HEK293T (cell line): ENCODE results near the gene TCAP.

Source experiments
- CTCF ChIA-PET: fragments of 350-600 bp; formaldehyde crosslinking; extraction: SDS; loops from one replicate; lab custom pipeline; 2021; ENCODE audit warnings: antibody characterized with exemption, inconsistent platforms; lab: Yijun Ruan, JAX
- POLR2A ChIA-PET: fragments of 350-600 bp; formaldehyde crosslinking; extraction: SDS; loops from one replicate; lab custom pipeline; 2020; ENCODE audit warnings: antibody characterized with exemption, inconsistent platforms; lab: Yijun Ruan, JAX
- DNase-seq: peaks from one replicate; pipeline ENCODE4 v3.0.0; 2012; ENCODE audit warnings: mixed read lengths; ENCODE audit errors: extremely low spot score
- ARNT ChIP-seq: fragments of 450-650 bp; IDR thresholded peaks from 2 replicates; pipeline ENCODE4 v1.6.1; 2017; ENCODE audit warnings: mild to moderate bottlenecking
- BHLHE40 ChIP-seq: fragments of 450-650 bp; IDR thresholded peaks from 2 replicates; pipeline ENCODE4 v1.6.1; 2016; ENCODE audit warnings: mild to moderate bottlenecking, moderate library complexity, borderline replicate concordance
- CTBP1 ChIP-seq: fragments of 450-650 bp; IDR thresholded peaks from 2 replicates; pipeline ENCODE4 v1.6.1; 2016; ENCODE audit warnings: borderline replicate concordance
- ELF4 ChIP-seq: fragments of 450-650 bp; IDR thresholded peaks from 2 replicates; pipeline ENCODE4 v1.6.1; 2017; ENCODE audit warnings: antibody characterized with exemption
- FOXA1 ChIP-seq: fragments of 450-650 bp; IDR thresholded peaks from 2 replicates; pipeline ENCODE4 v1.6.1; 2016; ENCODE audit warnings: mild to moderate bottlenecking
- FOXK2 ChIP-seq: fragments of 450-650 bp; IDR thresholded peaks from 2 replicates; pipeline ENCODE4 v1.6.1; 2016; ENCODE audit warnings: mild to moderate bottlenecking
- FOXM1 ChIP-seq: fragments of 450-650 bp; IDR thresholded peaks from 2 replicates; pipeline ENCODE4 v1.6.1; 2017; ENCODE audit warnings: mild to moderate bottlenecking, borderline replicate concordance
- HDGF ChIP-seq: fragments of 450-650 bp; IDR thresholded peaks from 2 replicates; pipeline ENCODE4 v1.6.1; 2017; ENCODE audit warnings: antibody characterized with exemption, borderline replicate concordance
- L3MBTL2 ChIP-seq: fragments of 450-650 bp; conservative IDR thresholded peaks from 2 replicates; pipeline ENCODE4 v1.6.1; 2016; ENCODE audit warnings: mild to moderate bottlenecking
- LEF1 ChIP-seq: fragments of 450-650 bp; IDR thresholded peaks from 2 replicates; pipeline ENCODE4 v1.6.1; 2017; ENCODE audit warnings: mild to moderate bottlenecking, borderline replicate concordance
- NFRKB ChIP-seq: fragments of 450-650 bp; IDR thresholded peaks from 2 replicates; pipeline ENCODE4 v1.6.1; 2016; ENCODE audit warnings: mild to moderate bottlenecking, moderate library complexity
- SP1 ChIP-seq: fragments of 450-650 bp; IDR thresholded peaks from 2 replicates; pipeline ENCODE4 v1.6.1; 2017
- SUZ12 ChIP-seq: fragments of 450-650 bp; IDR thresholded peaks from 2 replicates; pipeline ENCODE4 v1.6.1; 2016; ENCODE audit warnings: mild to moderate bottlenecking
- TARDBP ChIP-seq: fragments of 450-650 bp; IDR thresholded peaks from 2 replicates; pipeline ENCODE4 v1.6.1; 2016
- ZNF384 ChIP-seq: fragments of 450-650 bp; IDR thresholded peaks from 2 replicates; pipeline ENCODE4 v1.6.1; 2016
- TF ChIP-seq, protein P1 (sequence below): fragments of 450-650 bp; IDR thresholded peaks from 2 replicates; pipeline ENCODE4 v1.6.1; 2016

TCAP gene

DNA sequence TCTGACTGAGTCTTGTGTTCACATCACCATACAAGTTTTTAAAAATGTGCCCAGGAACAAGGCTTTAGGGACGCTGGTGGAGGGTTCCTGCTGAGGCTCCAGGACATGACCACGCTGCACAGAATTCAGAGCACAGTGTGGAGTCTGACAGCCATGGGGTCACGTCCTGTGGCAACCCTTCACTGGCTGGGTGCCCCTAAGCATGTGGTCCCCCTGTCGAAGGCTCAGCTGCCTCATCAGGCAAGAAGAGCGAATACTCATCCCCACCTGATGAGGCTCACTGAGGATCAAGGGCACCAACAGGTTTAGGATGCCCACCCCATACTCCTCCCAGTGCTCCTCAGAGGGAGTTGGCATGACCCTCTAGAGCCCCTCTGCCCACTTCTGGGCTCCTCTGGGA lies 9.0 kb downstream of the TCAP start:
- DNase-seq = no peak
- ChIA-PET POLR2A (interaction anchor here (2.3 kb wide), 1 partner anchor 14 kb away, joined by 12 read pairs; the partner anchor contains the start of gene PGAP3), CTCF (interaction anchor here (0.6 to 6.1 kb wide), 4 partner anchors 19 to 437 kb away, joined by 3 to 77 read pairs (median 3); no protein-coding TSS in a partner anchor)
- TF ChIP-seq FOXK2 (no peak), CTBP1 (no peak), LEF1 (no peak), TARDBP (no peak), SUZ12 (no peak), L3MBTL2 (no peak), ZNF384 (no peak), FOXA1 (no peak)

DNA sequence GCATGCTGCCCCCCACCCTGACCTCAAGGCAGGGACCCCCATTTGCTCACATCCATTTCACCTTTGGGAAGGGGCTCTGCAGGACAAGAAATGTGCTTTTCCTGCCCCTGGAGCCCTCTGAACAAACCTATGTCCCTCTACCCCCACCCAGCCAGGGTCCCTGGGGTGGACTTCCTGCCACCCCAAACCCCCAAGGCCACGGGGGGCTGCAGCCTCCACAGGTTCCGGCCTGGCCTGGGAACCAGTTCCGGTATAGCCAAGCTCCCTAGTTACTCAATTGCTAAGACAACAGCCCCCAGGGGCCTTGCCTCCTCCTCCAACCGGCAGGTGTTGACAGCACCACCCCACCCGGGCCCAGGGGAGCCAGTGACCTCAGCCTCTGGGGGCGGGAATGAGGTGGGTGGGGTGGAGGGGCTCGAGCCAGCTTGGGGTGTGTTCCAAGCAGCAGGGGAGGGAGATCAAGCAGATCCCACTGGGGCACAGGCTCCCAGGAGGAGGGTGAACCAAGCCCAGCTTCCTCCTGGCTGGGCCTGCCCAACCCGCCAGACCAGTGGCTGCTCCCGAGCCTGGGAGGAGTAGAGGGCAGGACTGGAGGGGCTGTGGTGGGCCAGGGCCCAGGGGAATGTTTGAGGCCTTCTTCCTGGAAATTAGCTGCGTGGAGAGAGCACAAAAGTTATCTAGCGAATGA lies 9.7 kb downstream of the TCAP start:
- no peak for TF ChIP-seq HDGF
- no peak for TF ChIP-seq TARDBP
- no peak for TF ChIP-seq NFRKB
- no peak for TF ChIP-seq CTBP1
- no peak for TF ChIP-seq SUZ12
- no peak for TF ChIP-seq ZNF384
- TF ChIP-seq L3MBTL2 = no peak
- no peak for TF ChIP-seq SP1
- no peak for TF ChIP-seq ELF4
- no peak for TF ChIP-seq FOXK2
- no peak for TF ChIP-seq BHLHE40
- no peak for TF ChIP-seq FOXM1
- TF ChIP-seq LEF1 = no peak
- no peak for TF ChIP-seq FOXA1
- TF ChIP-seq, protein P1, sequence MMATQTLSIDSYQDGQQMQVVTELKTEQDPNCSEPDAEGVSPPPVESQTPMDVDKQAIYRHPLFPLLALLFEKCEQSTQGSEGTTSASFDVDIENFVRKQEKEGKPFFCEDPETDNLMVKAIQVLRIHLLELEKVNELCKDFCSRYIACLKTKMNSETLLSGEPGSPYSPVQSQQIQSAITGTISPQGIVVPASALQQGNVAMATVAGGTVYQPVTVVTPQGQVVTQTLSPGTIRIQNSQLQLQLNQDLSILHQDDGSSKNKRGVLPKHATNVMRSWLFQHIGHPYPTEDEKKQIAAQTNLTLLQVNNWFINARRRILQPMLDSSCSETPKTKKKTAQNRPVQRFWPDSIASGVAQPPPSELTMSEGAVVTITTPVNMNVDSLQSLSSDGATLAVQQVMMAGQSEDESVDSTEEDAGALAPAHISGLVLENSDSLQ = no peak
- TF ChIP-seq ARNT = no peak
- ChIA-PET CTCF (interaction anchor here (0.6 to 1.6 kb wide), 4 partner anchors 40 to 436 kb away, joined by 3 to 4 read pairs (median 3); no protein-coding TSS in a partner anchor), POLR2A (interaction anchor here (1.2 to 2.3 kb wide), 2 partner anchors 13 to 14 kb away, joined by 4 to 12 read pairs; partner anchors contain the start of gene PGAP3)
- no peak for DNase-seq

DNA sequence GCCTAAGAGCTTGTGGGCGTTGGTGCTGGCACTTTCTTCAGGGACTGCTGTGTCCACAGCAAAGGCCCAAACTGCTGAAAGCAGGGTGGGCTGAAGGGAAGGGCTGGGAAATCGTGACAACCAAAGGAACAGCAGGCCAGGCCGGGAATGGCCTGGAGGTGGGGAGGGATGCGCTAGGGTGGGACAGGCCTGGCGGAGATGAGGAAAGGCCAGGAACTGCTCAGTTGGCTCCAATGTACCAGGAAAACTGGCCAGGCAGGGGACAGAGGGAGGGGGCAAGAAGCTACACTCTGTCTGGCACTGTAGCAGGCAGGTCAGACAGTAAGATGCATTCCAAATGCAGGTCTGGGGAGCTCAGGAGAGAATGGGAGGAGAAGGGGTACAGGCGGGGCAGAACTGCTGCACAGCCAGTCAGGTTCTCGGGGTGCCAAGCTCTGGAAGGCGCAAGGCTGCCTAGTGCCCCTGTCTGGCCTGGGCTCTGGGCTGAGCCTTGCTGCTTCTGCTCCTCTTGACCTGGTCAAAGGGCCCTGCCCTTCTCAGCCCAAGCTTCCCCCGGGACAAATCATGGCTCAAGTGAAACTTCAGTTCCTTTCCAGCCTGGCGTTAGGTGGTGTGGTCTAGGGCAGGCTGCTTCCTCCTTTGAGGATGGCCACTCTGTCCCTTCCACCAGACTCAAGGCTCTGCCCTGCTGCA lies 10.4 kb downstream of the TCAP start:
- DNase-seq = no peak
- ChIA-PET CTCF (interaction anchor here (0.9 to 1.6 kb wide), 3 partner anchors 40 to 54 kb away, joined by 3 to 4 read pairs (median 3); no protein-coding TSS in a partner anchor), POLR2A (interaction anchor here (1.2 kb wide), 1 partner anchor 12 kb away, joined by 4 read pairs; the partner anchor contains the start of gene PGAP3)
- no peak for TF ChIP-seq ARNT
- no peak for TF ChIP-seq TARDBP
- no peak for TF ChIP-seq HDGF
- TF ChIP-seq FOXM1 = no peak
- TF ChIP-seq LEF1 = no peak
- TF ChIP-seq ZNF384 = no peak
- no peak for TF ChIP-seq L3MBTL2
- TF ChIP-seq BHLHE40 = no peak
- TF ChIP-seq, protein P1 = no peak
- TF ChIP-seq FOXA1 = no peak
- no peak for TF ChIP-seq CTBP1
- TF ChIP-seq ELF4 = no peak
- no peak for TF ChIP-seq SP1
- TF ChIP-seq SUZ12 = no peak
- no peak for TF ChIP-seq NFRKB

DNA sequence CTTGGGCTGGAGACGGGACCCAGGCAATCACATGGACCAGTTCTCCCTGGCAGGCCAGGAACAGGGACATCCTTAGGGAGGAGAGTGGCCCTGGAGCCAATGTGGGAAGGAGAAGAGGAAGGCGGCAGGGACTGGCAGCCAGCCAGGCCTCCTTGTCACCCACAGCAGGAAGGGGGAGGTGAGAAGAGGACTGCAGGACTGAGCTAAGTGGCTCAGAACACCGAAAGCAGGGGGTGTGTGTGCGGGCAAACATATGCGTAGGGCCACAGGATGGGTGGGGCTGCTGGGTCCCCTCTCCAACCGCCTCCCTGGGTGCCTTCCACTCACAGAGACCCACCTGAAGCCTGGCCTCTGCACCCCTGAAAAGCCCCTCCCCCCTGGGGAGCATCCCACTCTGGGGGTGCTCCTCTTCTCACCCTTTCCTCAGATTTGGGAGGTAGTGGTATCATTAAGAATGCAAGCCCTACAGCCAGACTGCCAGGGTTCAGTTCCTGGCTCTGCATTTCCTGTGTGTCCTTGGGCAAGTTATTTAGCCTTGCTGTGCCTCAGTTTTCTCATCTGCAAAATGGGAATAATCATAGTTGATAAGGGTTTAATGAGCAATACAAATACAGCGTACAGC lies 11.2 kb downstream of the TCAP start:
- TF ChIP-seq HDGF (no peak), ELF4 (no peak), FOXA1 (no peak), FOXM1 (no peak), SUZ12 (no peak), ZNF384 (no peak), BHLHE40 (no peak), LEF1 (no peak), ARNT (no peak), CTBP1 (no peak), SP1 (no peak), NFRKB (no peak), L3MBTL2 (no peak), FOXK2 (no peak), TARDBP (no peak)
- TF ChIP-seq, protein P1 = no peak
- DNase-seq = no peak
- CTCF ChIA-PET = interaction anchor here (1.6 kb wide), 1 partner anchor 41 kb away, joined by 4 read pairs; no protein-coding TSS in a partner anchor
- POLR2A ChIA-PET = interaction anchor here (0.6 to 2.0 kb wide), 3 partner anchors 12 to 23 kb away, joined by 3 to 11 read pairs (median 4); partner anchors contain the start of genes ERBB2 and PGAP3
